Activated CD8-positive, alpha-beta memory T cell treated with anti-CD3 and anti-CD28 coated beads, Interleukin-2, amount 50 U/mL, for 24 hours (primary cell): ENCODE results near the gene CDC42EP1.
A peak's percentile ranks its signal among the peaks of the same experiment; 100 is the strongest.

Experiments
- DNase-seq: peaks from one replicate; pipeline ENCODE4 v3.0.0-alpha.2; 2020; ENCODE audit errors: extremely low read depth

Gene CDC42EP1

DNA sequence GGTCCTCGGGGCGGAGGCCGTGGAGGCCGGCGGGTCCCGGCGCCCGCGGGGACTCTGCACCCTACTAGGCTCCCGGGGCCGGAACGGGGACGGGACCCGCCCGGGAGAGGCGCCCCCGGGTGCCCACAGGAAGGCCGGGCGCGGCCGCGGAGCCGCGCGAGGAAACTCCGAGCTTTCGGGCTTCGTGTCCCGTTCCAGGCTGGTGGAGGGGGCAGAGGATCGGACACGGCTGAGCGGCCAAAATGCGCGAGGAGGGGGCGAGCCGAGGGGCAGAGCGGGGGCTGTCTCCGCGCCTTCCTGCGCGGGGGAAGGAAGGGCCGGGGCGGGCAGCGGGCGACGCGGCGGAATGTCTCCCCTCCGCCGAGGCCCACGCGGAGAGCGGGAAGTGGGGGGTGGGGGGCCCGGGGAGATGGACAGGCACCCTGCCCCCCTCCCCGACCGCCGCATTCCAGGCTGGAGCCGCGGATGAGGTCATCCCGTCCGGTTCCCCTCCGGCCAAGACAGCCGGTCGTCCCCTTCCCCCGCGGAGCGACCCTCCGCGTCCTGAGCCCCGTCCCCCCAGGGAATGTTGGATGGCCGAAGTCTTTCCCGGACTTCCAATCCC lies 430 bp downstream of the CDC42EP1 start:
- DNase-seq: no peak

DNA sequence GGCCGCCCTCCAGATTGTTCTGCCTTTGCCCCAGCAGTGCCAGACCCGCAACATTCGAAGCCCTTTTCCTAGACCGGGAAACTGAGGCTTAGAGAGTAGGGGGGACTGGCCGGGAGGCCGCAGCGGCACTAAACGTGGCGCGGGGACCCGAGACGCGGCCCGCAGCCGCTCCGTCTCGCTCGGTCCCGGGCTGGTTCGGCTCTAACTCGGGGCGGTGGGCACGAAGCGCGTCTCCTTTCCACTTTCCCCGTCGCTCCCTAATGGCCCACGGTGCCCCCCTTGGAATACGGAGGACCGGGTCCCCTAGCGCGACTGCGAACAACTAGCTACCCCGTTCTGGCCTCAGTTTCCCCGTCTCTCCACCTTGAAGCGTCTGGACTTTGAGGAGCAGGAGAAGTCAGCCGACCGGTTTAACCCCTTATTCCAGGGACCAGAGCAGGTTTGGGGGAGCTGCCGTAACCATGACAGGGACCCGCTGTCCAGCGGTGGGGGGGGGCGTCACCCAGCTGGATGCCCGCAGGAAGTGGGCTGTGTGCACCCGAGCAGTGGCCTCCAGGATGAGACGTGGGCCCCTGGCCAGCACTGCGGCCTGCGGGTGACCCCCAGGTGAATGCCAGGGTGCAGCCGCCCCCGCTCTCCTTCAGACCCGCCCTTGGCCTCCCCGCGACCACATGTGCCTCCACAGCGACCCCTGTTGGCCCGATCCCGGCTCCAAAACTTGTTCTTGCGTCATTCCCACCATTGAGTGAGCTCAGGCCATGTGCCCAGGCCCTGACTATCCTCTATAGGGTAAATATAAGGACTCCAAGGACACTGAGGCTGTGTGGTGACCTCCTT lies 1.1 kb downstream of the CDC42EP1 start:
- peak; percentile 60 for DNase-seq

DNA sequence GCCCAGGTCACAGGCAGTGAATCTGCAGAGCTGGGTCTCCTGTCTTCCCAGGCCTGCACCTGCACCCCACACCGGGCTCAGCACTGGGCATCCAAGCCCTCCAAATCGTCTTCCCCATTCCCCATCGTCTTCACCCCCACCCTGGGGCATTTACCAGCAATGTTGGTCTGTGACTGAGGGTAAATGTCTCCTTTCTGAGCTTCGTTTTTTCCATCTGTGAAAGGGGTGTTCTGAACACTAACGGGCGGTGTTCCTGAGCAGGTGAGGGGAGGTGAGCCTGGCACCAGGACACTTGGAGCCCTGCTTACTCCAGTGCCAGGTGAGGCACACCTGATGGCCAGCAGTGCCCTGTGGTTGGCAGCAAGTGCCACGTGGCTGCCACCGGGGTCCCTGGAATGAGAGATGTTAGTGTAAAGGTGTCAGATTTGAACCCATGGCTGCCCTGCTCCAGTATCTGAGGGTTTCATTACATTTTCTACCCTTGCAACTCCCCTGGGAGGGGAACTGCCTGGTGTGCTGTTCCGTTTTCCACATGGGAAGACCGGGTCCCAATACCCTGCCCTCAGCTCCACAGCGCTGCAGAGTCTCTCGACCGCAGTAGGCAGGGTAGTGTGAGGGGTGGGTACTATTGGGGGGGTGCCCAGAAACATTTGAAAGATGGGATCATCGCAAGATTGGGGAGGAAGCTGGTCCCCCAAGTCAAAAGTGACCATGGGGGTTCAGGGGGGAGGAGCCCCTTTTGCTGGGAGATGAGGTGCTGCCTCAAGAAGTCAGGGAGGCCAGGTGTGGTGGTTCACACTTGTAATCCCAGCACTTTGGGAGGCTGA lies 2.0 kb downstream of the CDC42EP1 start:
- no peak for DNase-seq

DNA sequence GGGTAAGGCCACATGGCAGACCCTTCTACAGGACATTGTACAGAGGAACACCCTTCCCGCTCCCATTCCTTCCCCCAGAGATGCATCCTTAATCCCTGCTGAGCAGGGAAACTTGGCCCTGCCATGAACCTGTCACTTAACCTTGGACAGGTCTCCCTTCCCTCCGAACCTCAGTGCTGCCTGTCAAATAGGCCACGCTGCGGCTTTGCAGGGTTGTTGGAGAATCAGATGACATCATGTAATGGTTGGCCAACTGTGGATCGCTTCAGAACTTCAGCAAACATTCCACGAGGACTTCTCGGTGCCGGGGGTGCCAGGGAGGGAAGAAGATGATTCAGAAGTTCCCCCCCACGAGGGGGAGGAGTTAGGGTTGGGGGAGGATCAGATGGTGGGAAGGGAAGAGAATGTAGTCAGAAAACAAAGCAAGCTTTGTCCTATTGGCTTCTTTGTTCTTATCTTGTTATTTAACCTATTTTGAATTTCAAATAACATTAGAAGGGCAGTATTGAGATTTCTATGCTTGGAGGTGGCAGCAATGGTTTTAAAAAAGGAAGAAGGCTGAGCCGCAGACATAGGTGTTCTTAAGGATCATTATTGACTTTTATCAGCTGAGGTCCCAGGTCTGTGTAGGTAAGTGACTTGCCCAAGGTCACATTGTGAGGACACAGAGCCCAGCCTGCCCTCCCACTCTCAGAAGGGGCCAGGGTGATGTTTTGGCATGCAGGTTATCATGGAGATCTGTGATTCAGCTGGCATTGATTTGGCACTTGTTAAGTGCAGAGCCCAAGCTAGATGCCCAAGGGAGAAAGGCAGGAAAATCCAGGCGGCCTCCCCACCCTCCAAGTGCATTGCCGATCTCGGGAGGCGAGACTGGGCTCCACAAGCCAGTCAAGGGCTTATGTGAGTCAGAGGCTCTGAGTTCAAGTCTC lies 3.1 kb downstream of the CDC42EP1 start:
- DNase-seq: no peak

DNA sequence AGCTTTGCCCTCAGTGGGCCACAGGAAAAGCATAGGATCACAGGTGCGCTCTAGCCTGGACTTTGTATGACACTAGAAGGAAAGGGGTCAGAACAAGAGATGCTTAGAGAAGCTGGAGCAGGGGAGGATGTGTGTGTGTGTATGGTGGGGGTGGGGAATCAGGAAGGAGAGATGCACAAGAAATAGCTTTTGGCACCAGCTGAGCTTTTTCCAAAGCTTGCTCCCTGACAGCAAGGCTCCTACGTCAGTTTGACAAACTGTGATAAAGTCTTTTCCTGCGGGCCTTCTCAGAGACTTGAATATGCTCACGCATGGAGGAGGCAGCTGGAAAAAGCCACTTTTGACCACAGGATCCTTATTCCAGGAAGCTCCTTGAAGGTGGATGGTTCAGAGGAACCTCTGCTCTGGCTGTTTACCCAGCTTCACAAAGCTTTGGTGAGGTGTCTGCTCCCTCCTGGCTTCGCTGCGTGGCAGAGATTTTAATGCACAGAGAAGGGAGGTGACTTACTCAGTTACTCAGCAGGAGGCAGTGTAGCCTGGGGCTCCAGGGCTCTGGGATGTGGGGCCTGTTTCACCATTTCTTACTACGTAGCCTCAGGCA lies 3.9 kb downstream of the CDC42EP1 start:
- DNase-seq: no peak

DNA sequence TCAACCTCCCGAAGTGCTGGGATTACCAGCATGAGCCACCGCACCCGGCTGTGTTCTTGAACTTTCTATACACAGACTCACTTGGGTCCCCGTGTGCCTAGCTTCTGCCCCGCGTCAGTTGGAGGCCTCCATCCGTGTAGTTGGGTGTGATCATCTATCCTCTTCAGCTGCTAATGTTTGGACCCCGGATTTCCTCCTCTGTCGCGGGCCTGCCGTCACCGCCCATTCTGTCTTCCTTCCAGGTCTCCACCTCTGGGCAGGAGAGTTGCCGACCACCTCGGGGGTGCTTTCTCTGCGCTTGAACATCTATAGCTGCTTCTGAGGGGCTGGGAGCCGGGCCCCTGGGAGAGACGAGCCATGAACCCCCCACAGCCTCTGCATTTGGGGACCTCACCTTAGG lies 5.5 kb downstream of the CDC42EP1 start:
- DNase-seq: no peak

DNA sequence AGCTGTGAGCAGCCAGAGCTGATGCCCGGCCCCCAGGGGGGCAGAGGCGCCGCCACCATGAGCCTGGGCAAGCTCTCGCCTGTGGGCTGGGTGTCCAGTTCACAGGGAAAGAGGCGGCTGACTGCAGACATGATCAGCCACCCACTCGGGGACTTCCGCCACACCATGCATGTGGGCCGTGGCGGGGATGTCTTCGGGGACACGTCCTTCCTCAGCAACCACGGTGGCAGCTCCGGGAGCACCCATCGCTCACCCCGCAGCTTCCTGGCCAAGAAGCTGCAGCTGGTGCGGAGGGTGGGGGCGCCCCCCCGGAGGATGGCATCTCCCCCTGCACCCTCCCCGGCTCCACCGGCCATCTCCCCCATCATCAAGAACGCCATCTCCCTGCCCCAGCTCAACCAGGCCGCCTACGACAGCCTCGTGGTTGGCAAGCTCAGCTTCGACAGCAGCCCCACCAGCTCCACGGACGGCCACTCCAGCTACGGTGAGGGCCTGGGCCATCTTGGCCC lies 6.1 kb downstream of the CDC42EP1 start:
- DNase-seq: no peak

DNA sequence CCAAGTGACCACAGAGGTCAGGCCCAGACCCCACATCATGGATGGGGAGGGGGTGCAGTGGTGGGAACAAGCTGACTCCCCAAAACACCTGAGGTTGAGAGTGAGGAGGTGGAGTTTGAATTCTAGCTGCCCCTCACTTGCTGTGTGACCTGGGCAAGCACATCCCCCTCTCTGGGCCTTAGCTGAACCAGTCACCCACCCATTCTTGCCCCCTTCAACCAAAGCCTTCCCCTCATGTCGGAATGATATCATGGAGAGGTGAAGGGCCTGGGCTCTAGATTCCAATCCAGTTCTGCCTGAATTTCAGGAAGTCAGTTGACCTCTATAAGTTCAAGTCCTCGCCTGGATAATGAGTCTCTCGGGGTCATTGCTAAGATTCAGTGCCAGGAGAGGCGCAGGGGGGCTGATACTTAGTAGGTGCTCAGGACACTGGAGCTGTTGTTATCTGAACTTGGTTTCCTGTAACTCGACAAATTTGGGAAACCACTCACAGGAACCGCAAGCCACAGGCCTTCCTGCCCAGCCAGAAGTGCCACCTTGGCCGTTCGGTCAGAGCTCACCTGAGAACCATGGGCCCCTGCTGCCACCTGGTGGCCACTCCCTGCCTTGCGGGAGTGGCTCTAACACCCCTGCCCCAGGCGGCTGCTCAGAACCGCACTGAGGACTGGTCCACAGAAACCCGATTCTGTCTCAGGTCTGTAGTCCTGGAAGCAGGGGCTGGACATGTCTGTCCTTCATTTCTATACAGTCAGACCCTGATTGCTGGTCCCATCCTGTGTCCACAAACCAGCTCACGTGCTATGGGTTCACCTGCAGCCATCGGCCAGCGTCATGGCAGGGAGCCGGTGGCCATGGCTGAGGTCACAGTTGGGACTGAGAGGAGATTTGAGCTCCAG lies 6.9 kb downstream of the CDC42EP1 start:
- DNase-seq: peak; percentile 74

DNA sequence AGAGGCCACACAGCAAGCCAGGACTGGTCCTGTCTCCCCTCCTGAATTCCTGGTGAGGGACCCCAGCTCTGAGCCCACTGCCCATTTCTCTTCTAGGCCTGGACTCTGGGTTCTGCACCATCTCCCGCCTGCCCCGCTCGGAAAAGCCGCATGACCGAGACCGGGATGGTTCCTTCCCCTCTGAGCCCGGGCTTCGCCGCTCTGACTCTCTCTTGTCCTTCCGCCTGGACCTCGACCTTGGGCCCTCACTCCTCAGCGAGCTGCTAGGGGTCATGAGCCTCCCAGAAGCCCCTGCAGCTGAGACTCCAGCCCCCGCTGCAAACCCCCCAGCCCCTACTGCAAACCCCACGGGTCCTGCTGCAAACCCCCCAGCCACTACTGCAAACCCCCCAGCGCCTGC lies 7.7 kb downstream of the CDC42EP1 start:
- DNase-seq: no peak

DNA sequence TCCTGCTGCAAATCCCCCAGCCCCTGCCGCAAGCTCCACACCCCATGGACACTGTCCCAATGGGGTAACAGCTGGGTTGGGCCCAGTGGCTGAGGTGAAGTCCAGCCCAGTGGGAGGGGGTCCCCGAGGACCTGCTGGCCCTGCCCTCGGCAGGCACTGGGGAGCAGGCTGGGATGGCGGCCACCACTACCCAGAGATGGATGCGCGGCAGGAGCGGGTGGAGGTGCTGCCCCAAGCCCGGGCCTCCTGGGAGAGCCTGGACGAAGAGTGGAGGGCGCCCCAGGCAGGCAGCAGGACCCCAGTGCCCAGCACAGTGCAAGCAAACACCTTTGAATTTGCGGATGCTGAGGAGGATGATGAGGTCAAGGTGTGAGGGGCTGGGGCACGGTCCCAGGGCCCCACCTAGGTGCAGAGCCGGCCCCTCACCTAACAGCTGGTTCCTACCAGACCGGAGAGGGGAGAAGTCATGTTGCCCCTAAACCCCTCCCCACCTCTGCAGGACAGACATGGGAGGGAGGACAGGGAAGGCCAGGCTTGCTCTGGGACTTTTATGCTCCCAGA lies 8.2 kb downstream of the CDC42EP1 start:
- DNase-seq: no peak

DNA sequence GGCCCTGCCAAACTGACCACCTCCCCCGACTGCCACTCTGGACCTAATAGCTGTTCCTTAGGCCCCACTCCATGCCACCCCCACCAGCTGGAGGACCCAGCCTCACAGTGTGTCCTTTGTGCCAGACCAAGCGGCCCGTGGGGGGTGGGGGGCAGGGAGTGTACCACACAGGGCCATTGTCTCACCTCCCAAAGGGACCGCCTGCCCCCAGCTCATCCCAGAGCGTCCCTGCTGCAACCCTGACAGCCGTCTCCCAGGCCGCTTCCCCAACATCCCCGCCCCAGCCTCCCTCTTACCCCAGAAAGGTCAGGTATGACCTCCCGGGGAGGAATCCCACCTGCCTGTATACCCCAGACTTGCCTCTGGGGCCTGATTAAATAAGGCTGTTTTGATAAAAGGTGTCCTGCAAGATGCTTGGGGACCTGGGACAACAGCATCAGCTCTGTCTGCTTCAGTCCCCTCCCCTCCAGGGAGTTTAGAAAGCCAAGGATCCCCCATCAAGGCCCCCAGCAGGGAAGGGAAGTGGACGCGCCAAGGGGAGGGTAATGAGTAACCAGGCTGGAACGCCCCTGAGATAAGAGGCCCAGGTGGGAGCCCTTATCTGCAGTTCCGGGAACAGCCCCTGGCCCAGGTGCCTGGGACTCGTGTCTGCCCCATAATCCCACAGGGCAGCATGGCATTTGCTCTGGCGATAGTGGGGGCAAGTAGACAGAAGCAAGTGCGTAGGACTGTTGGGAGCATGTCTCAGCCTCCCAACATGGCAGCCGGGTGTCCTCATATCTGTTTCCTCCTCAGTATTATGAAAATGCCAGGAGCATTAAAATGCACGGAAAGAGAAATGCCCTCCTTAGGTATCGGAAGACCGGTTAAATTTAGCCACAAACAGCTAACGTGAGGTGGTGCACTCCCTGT lies 9.0 kb downstream of the CDC42EP1 start:
- DNase-seq: no peak

DNA sequence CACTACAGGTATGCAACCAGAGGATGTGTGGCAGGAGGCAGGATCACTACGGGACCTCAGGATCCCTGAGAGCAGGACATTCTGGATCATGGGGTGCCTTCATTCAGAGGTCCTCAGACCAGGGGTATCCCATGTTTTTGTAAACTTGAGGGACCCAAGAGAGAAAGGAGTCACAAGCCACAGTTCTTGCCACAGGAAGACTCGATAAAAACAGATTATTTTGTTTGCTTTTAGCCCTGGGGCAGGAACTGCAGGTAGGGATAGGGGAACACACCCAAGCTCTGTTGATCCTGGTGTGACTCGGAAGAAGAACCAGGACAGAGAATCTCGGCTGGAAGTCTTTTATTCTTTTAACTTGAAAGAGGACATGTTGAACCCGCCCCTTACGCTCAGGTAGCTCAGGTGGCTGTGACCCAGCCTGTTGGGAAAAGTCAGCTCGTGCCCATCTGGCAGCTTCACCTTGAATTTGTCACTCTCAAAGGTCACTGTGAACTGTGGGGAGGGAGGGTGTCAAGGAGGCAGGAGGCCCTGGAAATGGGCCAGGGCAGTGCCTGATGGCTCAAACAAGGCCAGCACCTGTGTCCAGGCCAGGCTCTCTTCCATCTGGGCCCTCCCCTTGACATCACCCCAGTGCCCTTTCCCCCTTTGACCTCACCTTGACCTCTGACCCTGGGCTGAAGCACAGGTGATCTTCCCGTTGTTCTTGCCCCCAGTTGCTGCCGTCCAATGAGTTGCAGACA lies 9.8 kb downstream of the CDC42EP1 start:
- DNase-seq: no peak

DNA sequence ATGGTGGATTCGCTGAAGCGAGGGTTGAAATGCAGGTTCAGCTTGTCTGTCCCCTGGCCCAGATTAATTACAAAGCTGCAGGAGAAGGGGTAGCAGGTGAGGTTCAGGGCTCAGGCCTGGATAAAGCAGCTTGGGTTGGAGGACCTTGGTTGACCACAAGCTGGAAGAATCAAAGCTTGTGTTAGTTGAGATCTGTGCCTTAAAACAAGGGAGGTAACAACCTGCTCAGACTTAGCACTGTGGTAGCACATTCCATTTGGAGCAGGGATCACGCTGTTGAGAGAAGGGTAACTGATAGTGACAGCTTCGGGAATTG lies 10.3 kb downstream of the CDC42EP1 start:
- DNase-seq: no peak

DNA sequence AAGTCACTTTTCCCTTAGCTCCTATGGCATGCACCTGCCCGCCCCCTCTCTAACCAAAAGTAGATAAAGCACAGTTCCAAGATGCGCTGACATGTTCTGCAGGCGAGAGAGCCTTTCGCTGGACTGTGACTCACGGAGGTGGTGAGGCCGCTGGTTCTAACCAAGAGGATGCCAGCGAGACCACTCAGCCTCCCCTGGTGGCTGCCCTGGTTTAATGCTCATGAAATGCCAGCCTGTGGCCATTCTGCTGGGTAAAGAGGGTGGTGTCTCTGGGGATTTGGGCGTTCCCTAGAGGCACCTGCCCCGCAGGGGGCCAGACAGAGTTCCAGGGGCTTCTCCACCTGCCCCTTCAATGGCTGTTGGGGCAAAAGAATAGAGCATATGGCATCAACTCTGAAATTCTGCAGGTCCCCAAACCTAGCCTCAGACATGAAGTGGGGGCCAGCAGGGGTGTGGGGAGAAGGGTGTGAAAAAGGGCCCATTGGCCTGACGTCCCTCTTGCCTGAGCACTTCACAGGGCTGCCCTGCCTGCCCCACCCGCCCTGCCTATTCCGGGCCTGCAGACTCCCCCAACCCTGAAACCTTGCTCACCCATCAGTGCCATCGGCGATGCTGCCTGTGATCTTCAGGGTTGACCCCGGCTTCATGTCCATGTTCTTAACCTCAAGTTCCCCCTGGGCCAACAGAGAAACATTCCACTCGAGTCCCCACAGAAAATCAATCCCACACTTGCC lies 11.1 kb downstream of the CDC42EP1 start:
- no peak for DNase-seq

DNA sequence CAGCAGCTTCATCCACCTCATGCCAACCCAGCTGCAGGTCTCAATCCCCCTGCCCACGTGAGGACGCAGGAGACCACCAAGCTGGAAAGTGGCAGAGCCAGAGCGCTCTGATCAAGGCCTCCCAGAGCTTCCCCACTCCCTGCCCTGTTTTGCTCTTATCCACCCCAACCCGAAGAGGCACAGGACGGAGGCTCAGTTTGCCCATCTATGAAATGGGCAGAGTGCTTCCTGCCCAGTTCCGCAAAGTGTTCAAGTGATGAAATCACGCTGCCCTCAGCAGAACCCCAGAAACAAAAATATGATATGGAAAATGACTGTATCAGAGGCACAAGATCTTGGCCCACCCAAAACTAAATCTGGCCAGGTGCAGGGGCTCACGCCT lies 11.7 kb downstream of the CDC42EP1 start:
- DNase-seq: no peak

DNA sequence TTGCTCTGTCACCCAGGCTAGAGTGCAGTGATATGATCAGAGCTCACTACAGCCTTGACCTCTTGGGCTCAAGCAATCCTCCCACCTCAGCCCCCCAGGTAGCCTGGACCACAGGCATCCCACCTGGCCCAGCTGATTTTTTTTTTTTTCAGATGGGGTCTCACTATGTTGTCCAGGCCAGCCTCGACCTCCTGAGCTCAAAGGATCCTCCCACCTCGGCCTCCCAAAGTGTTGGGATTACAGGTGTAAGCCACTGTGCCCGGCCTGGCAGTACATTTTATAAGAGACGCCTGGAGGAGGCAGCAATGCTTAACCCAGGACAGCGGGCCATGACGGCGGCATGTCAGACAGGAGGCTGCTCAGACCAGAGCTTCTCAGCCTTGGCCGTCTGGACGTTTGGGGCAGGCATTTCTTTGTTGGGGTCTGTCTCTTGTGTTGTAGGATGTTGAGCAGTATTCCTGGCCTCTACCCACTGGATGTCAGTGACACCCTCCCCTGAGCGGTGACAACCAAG lies 15.3 kb downstream of the CDC42EP1 start:
- no peak for DNase-seq

DNA sequence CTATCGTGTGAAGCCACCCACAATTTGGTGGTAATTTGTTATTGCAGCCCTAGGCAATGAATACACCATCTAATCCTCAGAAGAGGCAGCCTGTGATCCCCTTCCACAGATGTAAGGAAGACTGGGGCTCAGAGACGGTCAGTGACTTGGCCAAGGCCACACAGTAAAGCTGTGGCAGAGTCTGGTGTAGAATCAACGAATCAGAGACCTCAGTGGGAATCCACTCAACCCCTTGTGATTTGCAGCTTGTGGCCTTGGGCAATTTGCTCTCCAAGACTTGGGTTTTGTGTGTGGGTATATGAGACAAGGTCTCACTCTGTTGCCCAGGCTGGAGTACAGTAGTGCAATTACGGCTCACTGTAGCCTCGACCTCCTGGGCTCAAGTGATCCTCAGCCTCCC lies 17.7 kb downstream of the CDC42EP1 start:
- no peak for DNase-seq
